Tibial nerve (tissue), 4 donors: Measurements from ENCODE around the gene ZGPAT. TPM values are rescaled to one million over a fixed set of nuclear protein-coding genes. Genes with fewer than 3 reads are reported as not detected.

Experiments
- DNase-seq, 2 donors: peaks; one replicate each; pipeline ENCODE4 v3.0.0-alpha.2; 2019; ENCODE audit warnings: low spot score in 2 of 2
- H3K27ac ChIP-seq, 4 donors: fragments of 200-600 bp; sonication (generic) in 3 of 4; one replicate each; pipeline ENCODE4 v1.5.1; 2017 to 2019; ENCODE audit warnings: mild to moderate bottlenecking in 1 of 4
- H3K27me3 ChIP-seq, 2 donors: fragments of 200-600 bp; sonication (generic) in 1 of 2; one replicate each; pipeline versions ENCODE4 v1.5.1 to v1.6.0; 2017 to 2019
- H3K36me3 ChIP-seq, 3 donors: fragments of 200-600 bp; sonication (generic); one replicate each; pipeline ENCODE4 v1.5.1; 2018 to 2019
- H3K4me1 ChIP-seq, 4 donors: fragments of 200-600 bp; sonication (generic) in 3 of 4; one replicate each; pipeline ENCODE4 v1.5.1; 2017 to 2019
- H3K4me3 ChIP-seq, 4 donors: fragments of 200-600 bp; sonication (generic) in 3 of 4; one replicate each; pipeline ENCODE4 v1.5.1; 2017 to 2019; ENCODE audit warnings: mild to moderate bottlenecking in 1 of 4, moderate library complexity in 1 of 4
- H3K9me3 ChIP-seq, 4 donors: fragments of 200-600 bp; sonication (generic) in 3 of 4; one replicate each; pipeline ENCODE4 v1.5.1; 2017 to 2019
- CTCF ChIP-seq, 5 experiments: fragments of 200-600 bp in 3 of 5; fragments of 450-650 bp in 2 of 5; sonication (generic) in 3 of 5; IDR thresholded peaks; one replicate each; pipeline ENCODE4 v1.5.1; 2016 to 2019; ENCODE audit warnings: antibody characterized with exemption in 5 of 5, mild to moderate bottlenecking in 3 of 5, moderate library complexity in 2 of 5
- EP300 ChIP-seq, 2 donors: sonication (generic); formaldehyde crosslinking; IDR thresholded peaks; one replicate each; pipeline ENCODE4 v1.6.1; 2017; ENCODE audit warnings: antibody characterized with exemption in 2 of 2, mild to moderate bottlenecking in 1 of 2
- POLR2A ChIP-seq, 2 donors: fragments of 450-650 bp; IDR thresholded peaks; one replicate each; pipeline ENCODE4 v1.6.1; 2017; ENCODE audit warnings: antibody characterized with exemption in 2 of 2, mild to moderate bottlenecking in 2 of 2, moderate library complexity in 2 of 2
- WGBS, 2 donors: methylation state at CpG; one replicate each; pipeline ENCODE4 v1.1.5; 2018; 5-methylcytosine and 5-hydroxymethylcytosine counted together
- total RNA-seq, 4 donors: library from RNA; depleted of rRNA; stranded (reverse); fragments of >200 nt; gene quantifications; one replicate each; pipeline ENCODE4 v1.1.0, GENCODE V29; 2016

ZGPAT gene
- total RNA-seq, 4 donors from 2014 or later, result 27.5 to 70.8 (median 40.9) TPM

DNA sequence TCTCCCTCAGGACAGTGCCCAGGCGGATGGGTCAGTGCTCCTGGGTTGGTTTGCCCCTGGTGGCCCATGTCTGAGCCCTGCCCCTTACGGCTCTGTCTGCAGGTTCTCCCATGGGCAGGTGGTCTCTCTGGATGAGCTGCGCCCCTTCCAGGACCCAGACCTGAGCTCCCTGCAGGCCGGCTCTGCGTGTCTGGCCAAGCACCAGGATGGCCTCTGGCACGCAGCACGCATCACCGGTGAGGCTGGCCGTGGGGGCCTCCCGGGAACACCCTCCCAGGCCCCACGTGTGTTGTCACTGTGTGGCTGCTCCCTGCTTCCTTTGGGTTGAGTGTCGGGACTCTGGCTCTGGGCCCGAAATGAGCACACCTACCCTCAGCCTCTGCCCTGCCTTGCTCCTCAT lies 25.3 kb downstream of the ZGPAT start:
- TF ChIP-seq CTCF (IDR thresholded peaks at IDR 0.05) (no peak), EP300 (IDR thresholded peaks at IDR 0.05) (no peak), POLR2A (IDR thresholded peaks at IDR 0.05) (no peak)
- no peak for DNase-seq
- no peaks in the 10 kb centered on the region for H3K27me3 ChIP-seq
- H3K36me3 ChIP-seq, result peaks cover 0 to 58% (median 0%) of the 10 kb centered on the region in 3 donors
- H3K9me3 ChIP-seq, result no peaks in the 10 kb centered on the region
- 96% methylated on average over 4 to 13 of the region's 13 CpGs for WGBS, 2 donors
- H3K27ac ChIP-seq, result no peak overlapping the region
- H3K4me3 ChIP-seq, result no peak overlapping the region
- peaks cover 0 to 21% (median 10%) of the 10 kb centered on the region in 4 donors for H3K4me1 ChIP-seq

- Histone ChIP-seq H3K9me3 (no peaks in the 10 kb centered on the region), H3K4me3 (no peak overlapping the region), H3K36me3 (peaks cover 0 to 53% (median 0%) of the 10 kb centered on the region in 3 donors), H3K27ac (no peak overlapping the region), H3K4me1 (peaks cover 0 to 26% (median 16%) of the 10 kb centered on the region in 4 donors), H3K27me3 (no peaks in the 10 kb centered on the region)
- no peak for DNase-seq
- WGBS, 2 donors, result 92 to 97% methylated on average over 17 of the region's 18 CpGs
- TF ChIP-seq POLR2A (IDR thresholded peaks at IDR 0.05) (no peak), EP300 (IDR thresholded peaks at IDR 0.05) (no peak), CTCF (IDR thresholded peaks at IDR 0.05) (no peak)
These were observed 25.8 kb downstream of the ZGPAT start for GRCh38 chr20:63733579-63734081.

GRCh38 chr20:63734111-63734945 lies 26.5 kb downstream of the ZGPAT start:
- peaks cover 0 to 53% (median 0%) of the 10 kb centered on the region in 3 donors for H3K36me3 ChIP-seq

DNA sequence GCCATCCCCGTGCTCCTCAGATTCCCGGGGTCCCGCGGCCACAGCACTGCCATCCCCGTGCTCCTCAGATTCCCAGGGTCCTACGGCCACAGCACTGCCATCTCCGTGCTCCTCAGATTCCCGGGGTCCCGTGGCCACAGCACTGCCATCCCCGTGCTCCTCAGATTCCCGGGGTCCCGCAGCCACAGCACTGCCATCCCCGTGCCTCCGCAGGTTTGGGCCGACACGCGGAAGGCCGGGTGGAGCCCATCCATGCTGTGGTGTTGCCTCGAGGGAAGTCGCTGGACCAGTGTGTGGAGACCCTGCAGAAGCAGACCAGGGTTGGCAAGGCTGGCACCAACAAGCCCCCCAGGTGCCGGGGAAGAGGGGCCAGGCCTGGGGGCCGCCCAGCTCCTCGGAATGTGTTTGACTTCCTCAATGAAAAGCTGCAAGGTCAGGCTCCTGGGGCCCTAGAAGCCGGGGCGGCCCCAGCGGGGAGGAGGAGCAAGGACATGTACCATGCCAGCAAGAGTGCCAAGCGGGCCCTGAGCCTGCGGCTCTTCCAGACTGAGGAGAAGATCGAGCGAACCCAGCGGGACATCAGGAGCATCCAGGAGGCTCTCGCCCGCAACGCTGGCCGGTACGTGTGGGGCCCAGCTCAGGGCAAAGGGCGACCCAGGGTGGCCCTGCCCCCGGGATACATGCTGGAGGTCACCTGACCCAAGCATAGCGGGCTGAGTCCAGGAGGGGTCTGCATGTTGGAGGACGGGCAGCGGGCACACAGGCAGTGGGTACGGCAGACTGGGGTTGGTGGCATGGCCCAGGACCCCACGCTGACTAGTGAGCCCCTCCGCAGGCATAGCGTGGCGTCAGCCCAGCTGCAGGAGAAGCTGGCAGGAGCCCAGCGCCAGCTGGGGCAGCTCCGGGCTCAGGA lies 27.4 kb downstream of the ZGPAT start:
- no peak overlapping the region for H3K4me3 ChIP-seq
- TF ChIP-seq CTCF (IDR thresholded peaks at IDR 0.05), result no peak
- TF ChIP-seq EP300 (IDR thresholded peaks at IDR 0.05), result no peak
- TF ChIP-seq POLR2A (IDR thresholded peaks at IDR 0.05), result no peak
- WGBS, 2 donors, result 92 to 93% methylated on average over 41 to 48 of the region's 48 CpGs
- peaks cover 0 to 32% (median 21%) of the 10 kb centered on the region in 4 donors for H3K4me1 ChIP-seq
- H3K9me3 ChIP-seq, result no peaks in the 10 kb centered on the region
- peaks cover 0 to 49% (median 0%) of the 10 kb centered on the region in 3 donors for H3K36me3 ChIP-seq
- DNase-seq, result no peak
- H3K27ac ChIP-seq, result no peak overlapping the region
- H3K27me3 ChIP-seq, result no peaks in the 10 kb centered on the region

More at GRCh38 chr20:63734111-63734945, 26.5 kb downstream of the ZGPAT start:
- no peak for TF ChIP-seq POLR2A (IDR thresholded peaks at IDR 0.05)
- TF ChIP-seq CTCF (IDR thresholded peaks at IDR 0.05), result no peak
- TF ChIP-seq EP300 (IDR thresholded peaks at IDR 0.05), result no peak
- 91 to 96% methylated on average over 20 of the region's 25 CpGs for WGBS, 2 donors
- Histone ChIP-seq H3K9me3 (no peaks in the 10 kb centered on the region), H3K4me1 (peaks cover 0 to 32% (median 21%) of the 10 kb centered on the region in 4 donors), H3K27ac (no peak overlapping the region), H3K27me3 (no peaks in the 10 kb centered on the region), H3K4me3 (no peak overlapping the region)
- no peak for DNase-seq
